ENCODE data around the gene ERN1.

ERN1 gene

GRCh38 chr17:64109400-64109799 is 20.5 kb downstream of the ERN1 start:
- no peak for DNase-seq (ENCODE audit: low read depth)

GRCh38 chr17:64107500-64108236 is 22.3 kb downstream of the ERN1 start:
- DNase-seq (ENCODE audit: low read depth): no peak

- DNase-seq (ENCODE audit: low read depth): no peak
Observed at GRCh38 chr17:64106918-64107317, 23.0 kb downstream of the ERN1 start.

- no peak for DNase-seq (ENCODE audit: low read depth)
Observed at GRCh38 chr17:64103391-64104364, 26.3 kb downstream of the ERN1 start.

- DNase-seq (ENCODE audit: low read depth): no peak
Observed at GRCh38 chr17:64102627-64103390, 27.1 kb downstream of the ERN1 start.

GRCh38 chr17:64099543-64099942 is 30.4 kb downstream of the ERN1 start:
- DNase-seq (ENCODE audit: low read depth): no peak

- peak; percentile 59 for DNase-seq (ENCODE audit: low read depth)
Observed at GRCh38 chr17:64097196-64097936, 32.6 kb downstream of the ERN1 start.

GRCh38 chr17:64096037-64096436 is 33.9 kb downstream of the ERN1 start:
- no peak for DNase-seq (ENCODE audit: low read depth)

GRCh38 chr17:64095144-64095882 is 34.6 kb downstream of the ERN1 start:
- no peak for DNase-seq (ENCODE audit: low read depth)

- no peak for DNase-seq (ENCODE audit: low read depth)
Observed at GRCh38 chr17:64094412-64094811, 35.5 kb downstream of the ERN1 start.

GRCh38 chr17:64092952-64093451 is 36.9 kb downstream of the ERN1 start:
- no peak for DNase-seq (ENCODE audit: low read depth)

- DNase-seq (ENCODE audit: low read depth): no peak
Observed at GRCh38 chr17:64092113-64092512, 37.8 kb downstream of the ERN1 start.

GRCh38 chr17:64091571-64091970 is 38.4 kb downstream of the ERN1 start:
- no peak for DNase-seq (ENCODE audit: low read depth)

- no peak for DNase-seq (ENCODE audit: low read depth)
Observed at GRCh38 chr17:64091116-64091515, 38.8 kb downstream of the ERN1 start.

GRCh38 chr17:64090144-64090543 is 39.8 kb downstream of the ERN1 start:
- DNase-seq (ENCODE audit: low read depth): no peak

GRCh38 chr17:64087252-64088005 is 42.5 kb downstream of the ERN1 start:
- DNase-seq (ENCODE audit: low read depth): no peak

- no peak for DNase-seq (ENCODE audit: low read depth)
Observed at GRCh38 chr17:64085650-64086005, 44.3 kb downstream of the ERN1 start.

GRCh38 chr17:64084940-64085649 is 44.8 kb downstream of the ERN1 start:
- no peak for DNase-seq (ENCODE audit: low read depth)
